NCI-H1436 treated with DMSO at 0.1 percent for 48 hours (cell line): ENCODE results near the gene MLKL.

Source experiments
- DNase-seq: peaks from one replicate; lab custom pipeline; 2025; lab: John Stamatoyannopoulos, UW

MLKL gene

GRCh38 chr16:74650966-74651567 lies 49.6 kb downstream of the MLKL start:
- DNase-seq: no peak

GRCh38 chr16:74649839-74650504 lies 50.7 kb downstream of the MLKL start:
- DNase-seq: no peak

GRCh38 chr16:74641969-74642368 lies 58.7 kb downstream of the MLKL start:
- DNase-seq: no peak

GRCh38 chr16:74637742-74638453 lies 62.8 kb downstream of the MLKL start:
- DNase-seq: no peak

- no peak for DNase-seq
Measured at GRCh38 chr16:74635303-74635702, 65.4 kb downstream of the MLKL start.

- DNase-seq: no peak
Measured at GRCh38 chr16:74633686-74634085, 67.0 kb downstream of the MLKL start.

GRCh38 chr16:74627506-74628220 lies 73.0 kb downstream of the MLKL start:
- no peak for DNase-seq

GRCh38 chr16:74626741-74627416 lies 73.8 kb downstream of the MLKL start:
- no peak for DNase-seq

- no peak for DNase-seq
Measured at GRCh38 chr16:74625500-74626350, 74.9 kb downstream of the MLKL start.

GRCh38 chr16:74623839-74624235 lies 76.8 kb downstream of the MLKL start:
- no peak for DNase-seq

- DNase-seq: no peak
Measured at GRCh38 chr16:74623214-74623838, 77.3 kb downstream of the MLKL start.

- no peak for DNase-seq
Measured at GRCh38 chr16:74622005-74622404, 78.7 kb downstream of the MLKL start.
